Endometrium (tissue), 2 donors: Measurements from ENCODE around the gene METTL13.

Experiments used
- FAIRE-seq: peaks from 2 replicates; lab custom pipeline; 2012; peaks lifted over from hg19 to GRCh38; lab: Jason Lieb, UNC
- donor health status: control.
- donor health status: control.

The METTL13 gene

GRCh38 chr1:171781176-171781875 is at the start of gene METTL13:
Gene METTL13 (plus strand): TSS chr1:171781660. CDS start chr1:171781968, 308 bp downstream.
- FAIRE-seq: peak; percentile 98

GRCh38 chr1:171736196-171736595 is 45.3 kb upstream of the METTL13 start:
- FAIRE-seq: no peak

- FAIRE-seq: no peak
Observed at GRCh38 chr1:171738911-171739310, 42.5 kb upstream of the METTL13 start.

- FAIRE-seq: no peak
Observed at GRCh38 chr1:171739656-171740055, 41.8 kb upstream of the METTL13 start.

- FAIRE-seq: no peak
Observed at GRCh38 chr1:171740356-171740863, 41.0 kb upstream of the METTL13 start.

- no peak for FAIRE-seq
Observed at GRCh38 chr1:171740987-171741871, 40.2 kb upstream of the METTL13 start.

GRCh38 chr1:171741872-171742576 is 39.4 kb upstream of the METTL13 start, which contains the start of gene VAMP4:
Gene VAMP4 (minus strand): TSS chr1:171742065. CDS start chr1:171738414, 3,651 bp downstream.
- no peak for FAIRE-seq

- no peak for FAIRE-seq
Observed at GRCh38 chr1:171742577-171742922, 38.9 kb upstream of the METTL13 start.

GRCh38 chr1:171743081-171743870 is 38.2 kb upstream of the METTL13 start:
- FAIRE-seq: no peak

GRCh38 chr1:171744986-171745385 is 36.5 kb upstream of the METTL13 start:
- FAIRE-seq: no peak

GRCh38 chr1:171748651-171749050 is 32.8 kb upstream of the METTL13 start:
- FAIRE-seq: no peak

GRCh38 chr1:171751221-171751620 is 30.2 kb upstream of the METTL13 start:
- no peak for FAIRE-seq

GRCh38 chr1:171753182-171753581 is 28.3 kb upstream of the METTL13 start:
- FAIRE-seq: peak; percentile 57

GRCh38 chr1:171753685-171754352 is 27.6 kb upstream of the METTL13 start:
- FAIRE-seq: no peak

GRCh38 chr1:171754353-171754705 is 27.1 kb upstream of the METTL13 start:
- FAIRE-seq: no peak

GRCh38 chr1:171754971-171755370 is 26.5 kb upstream of the METTL13 start:
- FAIRE-seq: no peak

GRCh38 chr1:171756856-171757255 is 24.6 kb upstream of the METTL13 start:
- no peak for FAIRE-seq

GRCh38 chr1:171758011-171758410 is 23.4 kb upstream of the METTL13 start:
- FAIRE-seq: no peak

GRCh38 chr1:171762143-171762563 is 19.3 kb upstream of the METTL13 start:
- no peak for FAIRE-seq

GRCh38 chr1:171763764-171764163 is 17.7 kb upstream of the METTL13 start:
- FAIRE-seq: no peak

GRCh38 chr1:171769171-171769570 is 12.3 kb upstream of the METTL13 start:
- FAIRE-seq: no peak
